ENCODE measurements around the gene TRAF1. TPM values are rescaled to one million over a fixed set of nuclear protein-coding genes. Genes with fewer than 3 reads are reported as not detected.

The TRAF1 gene
- total and polyA plus RNA-seq, 10 of the 15 experiments (the other 5 are each of a cell fraction or from before 2014, with no cell fraction given): 13.8 to 163 (median 128) TPM

- TF ChIP-seq SUZ12 (IDR thresholded peaks at IDR 0.05; ENCODE audit: unreplicated experiment): no peak
- 0 out of 2 replicates have a peak, but pooled peaks have one; percentile 39 for TF ChIP-seq SMARCA5 (IDR thresholded peaks at IDR 0.05)
- TF ChIP-seq BCLAF1 (IDR thresholded peaks at IDR 0.05): no peak
- TF ChIP-seq MEF2B (IDR thresholded peaks at IDR 0.05; ENCODE audit: partially characterized antibody, poor library complexity, severe bottlenecking): peak; percentile 92
- peak; percentile 92 for TF ChIP-seq IKZF1 (conservative IDR thresholded peaks at IDR 0.05)
- TF ChIP-seq CHD2 (IDR thresholded peaks at IDR 0.05; ENCODE audit: borderline replicate concordance, low read depth, low read length): no peak
- TF ChIP-seq ESRRA (IDR thresholded peaks at IDR 0.05; ENCODE audit: low read length): no peak
- TF ChIP-seq FOS (IDR thresholded peaks at IDR 0.05; ENCODE audit: borderline replicate concordance, extremely low read depth, insufficient read length): no peak
- no peak for TF ChIP-seq BCL3 (IDR thresholded peaks at IDR 0.05; ENCODE audit: borderline replicate concordance, insufficient read depth, low read depth, low read length, poor library complexity, severe bottlenecking)
- peak; percentile 94 for TF ChIP-seq MTA2 (IDR thresholded peaks at IDR 0.05; ENCODE audit: low read depth)
- TF ChIP-seq STAT1 (conservative IDR thresholded peaks at IDR 0.05): no peak
- TF ChIP-seq SRF (IDR thresholded peaks at IDR 0.05; ENCODE audit: low read depth in 2 of 2, low read length in 2 of 2): no peak
- TF ChIP-seq CTCF (IDR thresholded peaks at IDR 0.05 in 2 of 3, conservative IDR thresholded peaks at IDR 0.05 in 1 of 3; ENCODE audit: control insufficient read depth in 2 of 3, extremely low read depth in 1 of 3, insufficient read depth in 1 of 3, low read depth in 3 of 3, low read length in 3 of 3): no peak
- TF ChIP-seq ZNF207 (IDR thresholded peaks at IDR 0.05; ENCODE audit: borderline replicate concordance): no peak
- no peak for TF ChIP-seq BACH1 (IDR thresholded peaks at IDR 0.05; ENCODE audit: borderline replicate concordance)
- 0 out of 2 replicates have a peak, but pooled peaks have one; percentile 24 for TF ChIP-seq POLR2AphosphoS5 (IDR thresholded peaks at IDR 0.05; ENCODE audit: low read length)
- TF ChIP-seq EED (IDR thresholded peaks at IDR 0.05; ENCODE audit: low read depth): peak; percentile 66
- TF ChIP-seq PKNOX1 (IDR thresholded peaks at IDR 0.05): 0 out of 2 replicates have a peak, but pooled peaks have one; percentile 26
- no peak for TF ChIP-seq YBX1 (IDR thresholded peaks at IDR 0.05)
- 0 out of 2 replicates have a peak, but pooled peaks have one; percentile 27 for TF ChIP-seq HDGF (IDR thresholded peaks at IDR 0.05)
- TF ChIP-seq RAD21 (IDR thresholded peaks at IDR 0.05; ENCODE audit: insufficient read depth, low read depth, low read length): no peak
- no peak for TF ChIP-seq NFYA (IDR thresholded peaks at IDR 0.05; ENCODE audit: borderline replicate concordance, low read depth, low read length)
These were observed 6.9 kb upstream of the TRAF1 start (continued) for GRCh38 chr9:120933310-120934055.
